OCI-LY1 (cell line): ENCODE results near the gene DNAH14.

Experiments
- CTCF ChIP-seq: fragments of 200-600 bp; sonication (generic), shearing (Covaris generic); IDR thresholded peaks from 2 replicates; pipeline ENCODE4 v1.5.1; 2017; ENCODE audit warnings: mild to moderate bottlenecking, antibody characterized with exemption, low read length, moderate library complexity, mixed read lengths
- EZH2 ChIP-seq: fragments of 200-600 bp; sonication (generic), shearing (Covaris generic); IDR thresholded peaks from 2 replicates; pipeline ENCODE4 v1.8.0; 2017; ENCODE audit warnings: borderline replicate concordance, mixed run types, mild to moderate bottlenecking, antibody characterized with exemption, low read length, moderate library complexity, mixed read lengths

GRCh38 chr1:224928906-224929305 lies 569 bp upstream of the DNAH14 start:
- TF ChIP-seq CTCF = no peak
- no peak for TF ChIP-seq EZH2
